Panc1 (cell line): ENCODE measurements around the gene DDX39B.

ENCODE experiments used
- CTCF ChIP-seq: fragments of 450-650 bp; IDR thresholded peaks from 2 replicates; pipeline ENCODE4 v1.5.1; 2017; ENCODE audit warnings: mild to moderate bottlenecking
- REST ChIP-seq, 2 experiments: IDR thresholded peaks; 2 replicates each; pipeline ENCODE4 v1.6.1; 2011 to 2012; ENCODE audit warnings: low read depth in 2 of 2, control low read depth in 1 of 2, low read length in 1 of 2, mild to moderate bottlenecking in 1 of 2, moderate library complexity in 1 of 2; ENCODE audit not compliant: insufficient read depth in 1 of 2

- TF ChIP-seq CTCF, result no peak
- TF ChIP-seq REST (IDR thresholded peaks at IDR 0.05; ENCODE audit: insufficient read depth in 1 of 2, low read depth in 2 of 2, low read length in 1 of 2), result no peak
Measured at GRCh38 chr6:31490115-31490873, 51.5 kb downstream of the DDX39B start.
